GM19463 (cell line): ENCODE measurements around the gene TMPRSS9.
"Not testable (repeated sequence)": the region's sequence is repeated elsewhere in the genome, so short reads cannot be mapped to it uniquely, and the experiment has no call there.

Experiments
- ATAC-seq: cut with Tn5 transposase; IDR thresholded peaks from one replicate; pipeline ENCODE4 v1.9.1; 2021; ENCODE audit warnings: mild to moderate bottlenecking, moderate library complexity; ENCODE audit not compliant: unreplicated experiment

Gene TMPRSS9

DNA sequence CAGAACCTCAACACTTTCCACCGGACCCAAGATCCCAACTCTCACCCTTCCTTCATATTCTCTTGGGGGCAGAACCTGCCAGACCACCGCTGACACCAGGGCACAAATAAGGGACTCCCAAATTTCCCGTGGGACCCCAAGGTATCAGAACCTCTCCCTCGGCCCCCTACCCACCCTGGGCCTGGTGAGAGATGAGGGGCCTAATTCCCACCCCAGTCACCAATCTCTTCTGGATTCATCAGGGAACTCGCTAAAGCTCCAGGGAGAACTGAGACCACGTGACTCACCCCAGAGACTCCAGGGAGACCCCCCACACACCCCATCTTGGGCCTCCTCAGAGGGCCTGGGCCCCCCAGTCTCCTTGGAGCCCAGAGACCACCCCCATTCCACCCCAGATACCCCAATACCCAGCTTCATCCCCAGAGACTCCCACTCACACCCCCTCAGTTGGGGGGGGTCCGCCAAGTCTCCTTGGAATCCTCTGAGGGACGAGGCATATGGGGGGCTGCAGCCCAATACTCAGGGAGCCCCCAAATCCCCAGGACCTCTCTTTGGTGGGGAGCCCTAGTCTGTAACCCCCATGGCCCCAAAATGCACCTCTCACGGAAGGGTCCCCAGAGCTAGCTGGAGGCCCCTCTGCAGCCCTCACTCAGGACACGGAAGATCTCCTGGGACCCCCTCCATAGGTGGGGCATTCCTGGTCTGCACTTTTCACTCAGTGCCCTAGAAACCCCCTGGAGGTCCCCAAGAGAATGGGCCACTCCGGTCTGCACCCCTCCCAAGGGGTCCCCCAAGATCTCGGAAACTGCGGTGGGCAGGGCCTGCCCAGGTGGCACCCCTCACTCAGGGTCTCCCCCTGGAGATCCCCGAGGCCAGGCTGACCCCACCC lies 95.1 kb downstream of the TMPRSS9 start:
- ATAC-seq, result no peak

- peak; percentile 41 for ATAC-seq
Observed at GRCh38 chr19:2455851-2456570, 95.9 kb downstream of the TMPRSS9 start.

DNA sequence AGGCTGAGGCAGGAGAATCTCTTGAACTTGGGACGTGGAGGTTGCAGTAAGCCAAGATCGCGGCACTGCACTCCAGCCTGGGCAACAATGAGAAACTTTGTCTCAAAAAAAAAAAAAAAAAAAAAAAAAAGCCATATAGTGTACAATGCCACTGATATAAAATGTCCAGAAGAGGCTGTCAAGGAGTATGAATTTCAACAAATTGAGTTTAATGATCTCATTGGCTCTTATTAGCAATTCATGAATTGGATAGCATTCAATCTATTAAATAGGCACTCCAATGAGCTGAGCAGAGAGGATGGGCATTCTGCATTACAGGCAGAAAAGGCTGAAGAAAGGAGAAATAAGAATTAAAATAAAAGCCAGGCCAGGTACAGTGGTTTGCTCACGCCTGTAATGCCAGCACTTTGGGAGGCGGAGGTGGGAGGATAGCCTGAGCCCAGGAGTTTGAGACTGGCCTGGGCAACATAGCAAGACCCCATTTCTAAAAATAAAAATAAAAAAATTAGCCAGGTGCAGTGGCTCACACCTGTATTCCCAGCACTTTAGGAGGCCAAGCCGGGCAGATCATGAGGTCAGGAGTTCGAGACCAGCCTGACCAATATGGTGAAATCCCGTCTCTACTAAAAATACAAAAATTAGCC lies 97.5 kb downstream of the TMPRSS9 start:
- ATAC-seq, result no peak

DNA sequence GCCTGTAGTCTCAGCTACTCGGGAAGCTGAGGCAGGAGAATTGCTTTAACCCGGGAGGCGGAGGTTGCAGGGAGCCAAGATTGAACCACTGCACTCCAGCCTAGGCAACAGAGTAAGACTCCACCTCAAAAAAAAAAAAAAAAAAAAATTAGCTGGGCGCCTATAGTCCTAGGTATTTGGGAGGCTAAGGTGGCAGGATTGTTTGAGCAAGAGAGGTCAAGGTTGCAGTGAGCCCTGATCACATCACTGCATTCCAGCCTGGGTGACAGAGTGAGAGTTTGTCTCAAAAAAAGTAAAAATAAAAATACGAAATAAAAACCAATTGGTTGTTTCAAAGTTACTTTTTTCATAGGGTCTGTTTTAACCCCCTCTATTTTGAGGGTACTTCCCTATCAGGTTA lies 98.0 kb downstream of the TMPRSS9 start:
- no peak for ATAC-seq

DNA sequence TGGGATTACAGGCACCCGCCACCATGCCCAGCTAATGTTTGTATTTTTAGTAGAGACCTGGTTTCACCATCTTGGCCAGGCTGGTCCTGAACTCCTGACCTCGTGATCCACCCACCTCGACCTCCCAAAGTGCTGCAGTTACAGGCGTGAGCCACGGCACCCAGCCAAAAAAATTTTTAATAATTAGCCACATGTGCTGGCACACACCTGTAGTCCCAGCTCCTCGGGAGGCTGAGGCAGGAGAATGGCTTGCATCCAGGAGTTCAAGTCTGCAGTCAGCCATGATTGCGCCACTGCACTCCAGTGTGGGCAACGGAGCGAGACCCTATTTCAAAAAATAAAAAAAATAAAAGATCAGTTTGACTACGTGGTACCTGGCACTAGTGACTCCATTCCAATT lies 98.7 kb downstream of the TMPRSS9 start:
- not testable (repeated sequence) for ATAC-seq

- ATAC-seq, result no peak
Observed at GRCh38 chr19:2460245-2460644, 100.2 kb downstream of the TMPRSS9 start.

DNA sequence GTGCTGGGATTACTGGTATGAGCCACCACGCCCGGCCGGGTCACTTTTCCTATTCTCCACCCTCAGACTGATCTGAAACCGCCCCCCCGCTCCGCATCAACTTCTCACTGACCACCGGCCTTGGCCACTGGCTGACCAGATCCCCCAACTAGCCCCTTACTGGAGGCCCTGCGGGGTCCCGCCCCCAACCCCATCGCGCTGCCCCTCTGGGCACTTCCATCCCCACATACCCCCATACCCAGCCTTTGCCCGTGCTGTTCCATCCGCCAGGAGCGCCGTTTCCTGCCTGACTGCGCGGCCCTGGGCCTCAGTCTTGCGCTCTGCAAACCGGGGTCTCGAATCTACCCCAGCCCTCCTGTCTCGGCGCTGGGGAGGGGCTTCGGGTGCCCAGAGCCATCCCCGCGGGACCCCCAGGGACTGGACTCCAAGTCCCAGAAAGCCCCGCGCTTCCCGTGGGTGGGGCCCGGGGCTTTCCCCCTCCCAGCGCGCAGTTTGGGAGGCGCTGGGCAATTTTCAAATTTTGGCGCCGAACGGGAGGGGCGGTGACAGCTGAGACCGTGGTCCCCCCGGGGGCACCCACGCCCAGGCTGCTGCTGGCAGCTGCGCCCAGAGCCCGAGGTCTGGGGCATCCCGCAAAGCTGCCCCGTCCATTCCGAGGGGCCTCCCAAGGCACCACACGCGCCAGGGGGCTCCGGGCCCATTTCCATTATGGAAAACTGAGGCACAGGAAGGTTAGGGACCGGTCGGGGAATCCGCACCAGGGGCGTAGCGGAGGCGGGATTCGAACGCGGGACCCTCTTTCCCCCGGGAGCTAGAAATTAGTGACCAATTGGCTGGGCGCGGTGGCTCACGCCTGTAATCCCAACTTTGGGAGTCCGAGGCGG lies 101.9 kb downstream of the TMPRSS9 start:
- peak; percentile 61 for ATAC-seq

DNA sequence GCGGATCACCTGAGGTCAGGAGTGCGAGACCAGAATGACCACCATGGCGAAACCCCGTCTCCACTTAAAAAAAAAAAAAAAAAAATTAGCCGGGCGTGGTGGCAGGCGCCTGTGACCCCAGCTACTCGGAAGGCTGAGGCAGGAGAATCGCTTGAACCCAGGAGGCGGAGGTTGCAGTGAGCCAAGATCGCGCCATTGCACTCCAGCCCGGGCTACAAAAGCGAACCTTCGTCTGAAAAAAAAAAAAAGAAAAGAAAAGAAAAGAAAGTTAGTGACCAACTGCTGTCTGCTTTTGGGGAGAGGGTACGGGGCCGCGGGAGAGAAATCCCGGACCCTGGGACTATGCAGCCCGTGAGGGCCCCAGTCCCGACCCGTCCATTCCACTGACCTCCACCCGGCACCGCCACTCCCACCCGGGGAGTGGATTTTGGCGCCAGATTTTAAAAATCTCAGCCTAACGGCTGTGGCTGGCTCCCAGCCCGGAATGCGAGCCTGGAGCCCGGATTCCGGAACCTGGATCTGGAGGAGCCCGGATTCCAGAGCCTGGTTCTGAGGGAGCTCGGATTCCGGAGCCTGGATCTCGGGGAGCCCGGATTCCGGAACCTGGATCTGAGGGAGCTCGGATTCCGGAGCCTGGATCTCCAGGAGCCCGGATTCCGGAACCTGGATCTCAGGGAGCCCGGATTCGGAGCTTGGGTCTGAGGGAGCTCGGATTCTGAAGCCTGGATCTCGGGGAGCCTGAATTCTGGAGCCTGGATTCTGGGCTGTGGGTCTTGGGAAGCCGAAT lies 102.8 kb downstream of the TMPRSS9 start:
- no peak for ATAC-seq

DNA sequence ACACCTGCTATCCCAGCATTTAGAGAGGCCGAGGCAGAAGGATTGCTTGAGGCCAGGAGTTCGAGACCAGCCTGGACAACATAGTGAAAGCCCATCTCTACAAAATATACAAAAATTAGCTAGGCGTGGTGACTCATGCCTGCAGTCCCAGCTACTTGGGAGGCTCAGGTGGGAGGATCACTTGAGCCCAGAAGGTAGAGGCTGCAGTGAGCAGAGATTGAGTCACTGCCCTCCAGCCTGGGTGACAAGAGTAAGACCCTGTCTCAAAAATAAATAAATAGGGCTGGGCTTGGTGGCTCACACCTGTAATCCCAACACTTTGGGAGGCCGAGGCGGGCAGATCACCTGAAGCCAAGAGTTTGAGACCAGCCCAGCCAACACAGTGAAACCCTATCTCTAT lies 103.6 kb downstream of the TMPRSS9 start:
- not testable (repeated sequence) for ATAC-seq

DNA sequence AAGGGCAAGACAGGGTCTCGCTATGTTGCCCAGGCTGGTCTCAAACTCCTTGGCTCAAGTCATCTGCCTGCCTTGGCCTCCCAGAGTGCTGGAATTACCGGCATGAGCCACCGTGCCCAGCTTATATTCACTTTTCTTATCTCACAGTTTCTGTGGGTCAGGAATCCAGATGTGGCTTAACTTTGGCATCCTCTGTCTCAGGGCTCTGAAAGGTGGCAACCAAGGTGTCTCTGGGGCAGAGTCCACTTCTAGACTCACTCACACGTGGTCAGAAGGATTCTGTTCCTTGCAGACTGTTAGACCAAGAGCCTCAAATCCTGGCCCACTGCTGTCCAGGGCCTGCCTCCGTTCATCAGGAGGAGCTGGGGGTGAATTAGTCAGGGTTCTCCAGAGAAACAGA lies 104.3 kb downstream of the TMPRSS9 start:
- no peak for ATAC-seq

- no peak for ATAC-seq
Observed at GRCh38 chr19:2468596-2468995, 108.5 kb downstream of the TMPRSS9 start.

DNA sequence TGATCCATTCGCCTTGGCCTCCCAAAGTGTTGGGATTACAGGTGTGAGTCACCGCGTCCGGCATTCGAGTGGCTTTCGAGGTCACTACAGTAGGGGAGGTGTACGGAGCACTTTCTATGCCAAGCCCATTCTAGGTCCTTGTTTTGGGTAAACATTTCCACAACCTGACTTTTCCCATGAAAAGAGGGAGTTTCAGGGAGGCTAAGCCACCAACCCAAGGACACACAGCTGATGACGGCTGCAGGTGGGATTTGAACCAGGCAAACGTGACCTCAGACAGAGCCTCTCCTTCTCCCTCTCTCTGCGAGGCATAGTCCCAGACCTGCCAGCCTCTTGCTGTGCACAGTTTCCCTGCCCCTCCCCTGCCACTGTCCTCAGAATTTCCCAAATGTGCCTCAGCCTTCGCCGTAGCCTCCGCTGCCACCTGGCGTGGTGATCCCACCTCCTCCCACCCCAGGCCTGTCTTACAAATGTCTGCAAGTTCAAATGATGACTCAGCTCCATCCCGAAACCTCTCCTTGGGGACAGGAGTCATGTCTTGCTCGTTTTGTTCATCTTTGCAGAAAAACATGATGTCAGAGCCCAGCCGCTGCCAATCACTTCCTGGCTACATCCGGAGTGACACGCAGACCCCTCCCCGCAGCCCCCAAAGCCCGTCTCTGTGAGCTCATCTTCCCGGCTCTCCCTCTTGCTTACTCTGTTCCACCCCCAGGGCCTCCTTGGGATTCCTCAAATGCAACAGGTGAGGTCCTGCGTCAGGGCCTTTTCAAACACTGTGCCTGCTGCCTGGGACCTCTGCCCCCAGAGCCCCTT lies 109.2 kb downstream of the TMPRSS9 start:
- ATAC-seq, result no peak

DNA sequence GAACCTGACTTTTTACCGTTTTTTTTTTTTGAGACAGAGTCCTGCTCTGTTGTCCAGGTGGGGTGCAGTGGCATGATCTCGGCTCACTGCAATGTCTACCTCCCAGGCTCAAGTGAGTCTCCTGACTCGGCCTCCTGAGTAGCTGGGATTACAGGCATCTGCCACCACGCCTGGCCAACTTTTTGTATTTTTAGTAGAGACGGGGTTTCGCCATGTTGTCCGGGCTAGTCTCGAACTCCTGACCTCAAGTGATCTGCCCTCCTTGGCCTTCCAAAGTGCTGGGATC lies 109.8 kb downstream of the TMPRSS9 start:
- ATAC-seq, result not testable (repeated sequence)

DNA sequence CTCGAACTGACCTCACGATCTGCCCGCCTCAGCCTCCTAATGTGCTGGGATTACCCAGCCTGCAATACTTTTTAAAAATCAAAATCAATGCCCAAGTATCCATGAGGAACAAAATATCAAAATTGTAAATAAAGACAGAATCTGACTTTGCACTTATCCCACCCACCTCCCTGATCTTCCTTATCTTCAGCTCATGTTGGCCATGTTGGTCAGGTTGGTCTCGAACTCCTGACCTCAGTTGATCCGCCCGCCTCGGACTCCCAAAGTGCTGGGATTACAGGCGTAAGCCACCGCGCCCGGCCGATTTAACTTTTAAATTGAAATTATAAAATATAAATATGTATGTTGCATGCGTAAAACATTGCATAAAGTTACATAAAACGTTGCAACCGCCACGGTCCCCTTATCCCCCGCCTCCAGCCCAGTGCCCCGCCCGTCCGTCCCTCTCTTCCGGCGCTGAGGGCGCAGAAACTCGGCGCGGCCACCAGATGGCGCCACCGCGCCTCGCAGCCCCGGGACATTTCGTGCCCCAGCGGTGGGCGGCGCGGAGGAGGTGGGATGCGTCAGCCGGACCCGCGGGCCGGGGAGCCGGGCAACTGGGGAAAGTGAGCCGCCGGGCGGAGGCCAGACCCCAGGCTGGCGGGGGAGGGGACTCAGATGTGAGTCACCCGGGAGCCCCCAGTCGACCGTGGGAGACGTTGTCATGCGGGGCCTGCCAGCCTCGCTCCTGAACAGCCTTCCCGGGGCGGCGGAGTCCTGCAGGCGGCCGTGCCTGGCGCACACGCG lies 114.4 kb downstream of the TMPRSS9 start:
- no peak for ATAC-seq

- peak; percentile 4 for ATAC-seq
Observed at GRCh38 chr19:2475018-2475701, 115.1 kb downstream of the TMPRSS9 start.
